Lower lobe of right lung (tissue), 2 donors: ENCODE results near the gene COL5A1. TPM values are rescaled to one million over a fixed set of nuclear protein-coding genes. Genes with fewer than 3 reads are reported as not detected.
"Not testable (repeated sequence)": the region's sequence is repeated elsewhere in the genome, so short reads cannot be mapped to it uniquely, and the experiment has no call there.

Experiments used
- ATAC-seq, 2 donors: fragments of 200-7000 bp; cut with Tn5 transposase; one replicate each; pipeline ENCODE4 v1.9.1; 2020 to 2022; ENCODE audit warnings: mild to moderate bottlenecking in 2 of 2, moderate library complexity in 2 of 2
- DNase-seq: peaks from one replicate; pipeline ENCODE4 v3.0.0-alpha.2; 2020
- H3K27ac ChIP-seq: fragments of 200-600 bp; one replicate; pipeline ENCODE4 v1.8.0; 2022
- H3K27me3 ChIP-seq: fragments of 200-600 bp; one replicate; pipeline ENCODE4 v1.8.0; 2022; ENCODE audit warnings: low read depth
- H3K36me3 ChIP-seq: fragments of 200-600 bp; one replicate; pipeline ENCODE4 v1.8.0; 2022; ENCODE audit warnings: mild to moderate bottlenecking
- H3K4me1 ChIP-seq: fragments of 200-600 bp; one replicate; pipeline ENCODE4 v1.8.0; 2022
- H3K4me3 ChIP-seq: fragments of 200-600 bp; one replicate; pipeline ENCODE4 v1.8.0; 2022; ENCODE audit warnings: mild to moderate bottlenecking
- H3K9me3 ChIP-seq: fragments of 200-600 bp; one replicate; pipeline ENCODE4 v1.8.0; 2022
- intact Hi-C: fragments of 100-400 bp; cut with DNase I; formaldehyde crosslinking; loops from one replicate; pipeline ENCODE4 v1.11.0; 2022
- total RNA-seq: library from RNA; stranded (reverse); fragmentation: NEBNext Ultra II Directional; extraction: Animal tissue kit (Norgen Biotek cat#: 25700); gene quantifications from one replicate; pipeline ENCODE4 v1.2.1, GENCODE V29; 2021
- TF ChIP-seq, protein P1 (sequence below): fragments of 200-600 bp; IDR thresholded peaks from one replicate; pipeline ENCODE4 v1.8.0; 2022; ENCODE audit warnings: antibody characterized with exemption, mild to moderate bottlenecking
- donor health status: DM: no; HTN: yes; CAD: no; lungs with severe emphysema.

Gene COL5A1
- total RNA-seq, 1 donor from 2014 or later, result 29.0 TPM

DNA sequence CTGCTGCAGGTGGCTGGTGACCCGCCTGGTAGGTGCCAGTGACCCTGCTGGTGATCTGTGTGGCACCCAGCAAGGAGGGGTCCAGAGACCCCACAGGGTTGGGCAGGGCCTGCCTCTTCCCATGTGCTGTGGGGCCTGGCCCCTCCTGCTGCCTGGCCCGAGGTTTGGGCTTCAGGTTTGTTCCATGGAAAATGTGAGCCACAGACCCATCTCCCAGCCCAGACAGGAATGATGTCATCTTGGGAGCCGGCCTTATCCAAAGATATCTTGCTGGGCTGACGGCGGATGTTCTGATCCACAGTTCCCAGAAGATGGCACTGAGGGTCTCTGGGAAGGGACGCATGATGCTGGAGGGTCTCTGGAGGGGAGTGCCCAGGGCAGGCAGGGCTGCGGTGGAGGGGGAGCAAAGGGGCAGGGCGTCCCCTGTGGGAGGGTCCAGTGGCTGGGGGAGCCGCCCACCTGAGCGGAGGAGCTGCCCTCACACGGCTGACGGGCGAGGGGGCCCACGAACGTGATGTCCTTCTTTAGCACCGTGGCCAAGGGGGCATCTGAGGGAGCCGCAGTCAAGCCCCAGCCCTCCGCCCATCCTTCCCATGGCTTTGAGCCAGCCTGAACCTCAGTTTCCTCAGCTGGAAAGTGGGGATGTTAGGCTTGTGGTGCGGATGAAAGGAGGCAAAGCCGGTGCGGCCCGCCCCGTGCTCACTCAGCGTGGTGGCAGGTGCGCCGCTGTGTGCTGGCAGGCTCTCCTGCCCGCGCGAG, 68.1 kb downstream of the COL5A1 start:
- Histone ChIP-seq H3K36me3 (no peaks in the 10 kb centered on the region), H3K4me3 (no peak overlapping the region), H3K27me3 (no peaks in the 10 kb centered on the region), H3K4me1 (peaks cover 20% of the 10 kb centered on the region), H3K9me3 (no peaks in the 10 kb centered on the region), H3K27ac (no peak overlapping the region)
- ATAC-seq (no peak), DNase-seq (no peak)
- intact Hi-C loops, result no loop called here
- TF ChIP-seq, protein P1, sequence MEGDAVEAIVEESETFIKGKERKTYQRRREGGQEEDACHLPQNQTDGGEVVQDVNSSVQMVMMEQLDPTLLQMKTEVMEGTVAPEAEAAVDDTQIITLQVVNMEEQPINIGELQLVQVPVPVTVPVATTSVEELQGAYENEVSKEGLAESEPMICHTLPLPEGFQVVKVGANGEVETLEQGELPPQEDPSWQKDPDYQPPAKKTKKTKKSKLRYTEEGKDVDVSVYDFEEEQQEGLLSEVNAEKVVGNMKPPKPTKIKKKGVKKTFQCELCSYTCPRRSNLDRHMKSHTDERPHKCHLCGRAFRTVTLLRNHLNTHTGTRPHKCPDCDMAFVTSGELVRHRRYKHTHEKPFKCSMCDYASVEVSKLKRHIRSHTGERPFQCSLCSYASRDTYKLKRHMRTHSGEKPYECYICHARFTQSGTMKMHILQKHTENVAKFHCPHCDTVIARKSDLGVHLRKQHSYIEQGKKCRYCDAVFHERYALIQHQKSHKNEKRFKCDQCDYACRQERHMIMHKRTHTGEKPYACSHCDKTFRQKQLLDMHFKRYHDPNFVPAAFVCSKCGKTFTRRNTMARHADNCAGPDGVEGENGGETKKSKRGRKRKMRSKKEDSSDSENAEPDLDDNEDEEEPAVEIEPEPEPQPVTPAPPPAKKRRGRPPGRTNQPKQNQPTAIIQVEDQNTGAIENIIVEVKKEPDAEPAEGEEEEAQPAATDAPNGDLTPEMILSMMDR, result no peak

DNA sequence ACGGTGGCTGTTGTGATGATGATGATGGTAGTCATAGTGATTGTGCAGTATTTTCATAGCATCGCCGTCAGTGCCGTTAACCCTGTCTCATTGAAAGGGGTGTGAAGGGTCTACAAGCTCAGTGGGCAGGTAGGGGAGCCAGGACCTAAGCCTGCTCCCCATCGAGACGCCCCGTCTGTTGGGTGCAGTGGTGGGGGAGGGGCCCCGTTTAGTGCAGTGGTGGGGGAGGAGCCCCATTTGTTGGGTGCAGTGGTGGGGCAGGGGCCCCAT, 68.6 kb downstream of the COL5A1 start:
- Histone ChIP-seq H3K4me1 (peaks cover 20% of the 10 kb centered on the region), H3K36me3 (no peaks in the 10 kb centered on the region), H3K4me3 (no peak overlapping the region), H3K27me3 (no peaks in the 10 kb centered on the region), H3K27ac (no peak overlapping the region), H3K9me3 (no peaks in the 10 kb centered on the region)
- ATAC-seq (no peak), DNase-seq (no peak)
- intact Hi-C loops, result no loop called here
- TF ChIP-seq, protein P1, result no peak

DNA sequence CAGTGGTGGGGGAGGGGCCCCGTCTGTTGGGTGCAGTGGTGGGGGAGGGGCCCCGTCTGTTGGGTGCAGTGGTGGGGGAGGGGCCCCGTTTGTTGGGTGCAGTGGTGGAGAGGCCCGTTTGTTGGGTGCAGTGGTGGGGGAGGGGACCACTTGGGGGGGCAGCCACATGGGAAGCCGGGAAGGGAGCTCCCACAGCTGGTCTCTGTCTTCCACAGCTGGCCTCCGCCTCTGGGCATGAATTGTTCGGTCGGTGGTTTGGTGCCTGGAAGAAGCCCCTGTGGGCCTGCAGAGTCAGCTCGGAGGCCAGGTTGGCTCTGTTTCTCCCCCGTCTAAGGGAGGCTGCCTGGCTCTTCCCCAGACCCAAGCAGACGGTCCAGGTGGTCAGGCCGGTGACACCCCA, 69.3 kb downstream of the COL5A1 start:
- no peaks in the 10 kb centered on the region for H3K27me3 ChIP-seq
- no peaks in the 10 kb centered on the region for H3K9me3 ChIP-seq
- no peak for DNase-seq
- intact Hi-C loops, result no loop called here
- TF ChIP-seq, protein P1, result no peak
- no peaks in the 10 kb centered on the region for H3K36me3 ChIP-seq
- peaks cover 20% of the 10 kb centered on the region for H3K4me1 ChIP-seq
- no peak overlapping the region for H3K4me3 ChIP-seq
- no peak for ATAC-seq
- no peak overlapping the region for H3K27ac ChIP-seq

DNA sequence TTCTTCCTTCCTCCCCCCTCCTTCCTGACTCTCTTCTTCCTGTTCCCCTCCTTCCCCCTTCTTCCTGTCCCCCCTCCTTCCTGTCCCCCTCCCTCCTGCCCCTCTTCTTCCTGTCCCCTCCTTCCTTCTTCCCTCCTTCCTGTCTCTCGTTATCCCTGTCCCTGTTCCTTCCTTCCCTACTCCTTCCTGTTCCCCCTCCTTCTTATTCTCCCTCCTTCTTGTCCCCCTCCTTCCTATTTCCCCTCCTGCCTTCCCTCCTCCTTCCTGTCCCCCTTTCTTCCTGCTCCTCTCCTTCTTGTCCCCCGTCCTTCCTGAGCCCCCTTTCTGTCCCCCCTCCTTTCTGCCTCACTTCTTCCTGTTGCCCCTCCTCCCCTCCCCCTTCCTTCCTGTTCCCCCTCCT, 70.6 kb downstream of the COL5A1 start:
- H3K4me1 ChIP-seq, result peaks cover 12% of the 10 kb centered on the region
- intact Hi-C loops, result no loop called here
- ATAC-seq, result no peak

DNA sequence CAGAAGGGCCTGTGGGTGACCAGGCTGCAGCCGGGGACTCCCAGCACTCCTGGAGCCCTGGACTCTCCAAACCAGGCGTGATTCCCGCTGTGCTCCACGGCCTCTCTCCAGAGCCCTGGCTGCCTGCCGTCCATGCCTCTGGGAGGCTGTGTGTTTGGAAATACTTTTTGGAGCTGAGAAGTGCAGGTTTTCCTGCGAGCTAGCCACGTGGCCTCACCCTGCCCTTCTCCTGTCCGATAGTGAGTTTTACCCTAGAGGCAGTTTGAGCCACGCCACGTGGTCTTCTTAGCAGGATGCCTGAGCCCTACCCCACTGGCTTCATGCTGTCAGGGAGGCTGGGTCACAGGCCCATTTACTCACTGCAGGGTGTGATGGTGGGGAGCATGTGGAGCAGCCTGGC, 71.3 kb downstream of the COL5A1 start:
- DNase-seq (no peak), ATAC-seq (no peak)
- intact Hi-C loops, result no loop called here
- Histone ChIP-seq H3K27me3 (no peaks in the 10 kb centered on the region), H3K4me1 (peaks cover 5% of the 10 kb centered on the region), H3K27ac (no peak overlapping the region), H3K9me3 (no peaks in the 10 kb centered on the region), H3K4me3 (no peak overlapping the region), H3K36me3 (no peaks in the 10 kb centered on the region)
- TF ChIP-seq, protein P1, result no peak

More for the DNA sequence above, 70.6 kb downstream of the COL5A1 start:
- Histone ChIP-seq H3K9me3 (no peaks in the 10 kb centered on the region), H3K27ac (no peak overlapping the region), H3K27me3 (no peaks in the 10 kb centered on the region), H3K4me3 (no peak overlapping the region), H3K36me3 (no peaks in the 10 kb centered on the region)
- TF ChIP-seq, protein P1, result no peak
- no peak for DNase-seq

DNA sequence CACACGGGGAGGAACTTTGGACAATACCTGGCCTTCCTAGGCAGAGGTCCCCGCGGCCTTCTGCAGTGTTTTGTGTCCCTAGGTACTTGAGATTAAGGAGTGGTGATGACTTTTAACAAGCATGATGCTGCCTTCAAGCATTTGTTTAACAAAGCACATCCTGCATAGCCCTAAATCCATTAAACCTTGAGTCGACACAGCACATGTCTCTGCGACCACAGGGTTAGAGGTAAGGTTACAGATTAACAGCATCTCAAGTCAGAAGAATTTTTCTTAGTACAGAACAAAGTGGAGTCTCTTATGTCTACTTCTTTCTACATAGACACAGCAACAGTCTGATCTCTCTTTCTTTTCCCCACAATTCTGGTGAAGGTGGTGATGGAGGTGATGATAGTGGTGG, 73.9 kb downstream of the COL5A1 start:
- H3K4me3 ChIP-seq, H3K9me3 ChIP-seq, ATAC-seq, H3K4me1 ChIP-seq, H3K36me3 ChIP-seq, intact Hi-C loops, DNase-seq, H3K27me3 ChIP-seq, H3K27ac ChIP-seq: not testable (repeated sequence)
